ENCODE measurements around the gene PEPD. TPM values are rescaled to one million over a fixed set of nuclear protein-coding genes. Genes with fewer than 3 reads are reported as not detected.

Gene PEPD
- total RNA-seq, 2 donors from 2014 or later = 74.0 to 89.9 TPM

DNA sequence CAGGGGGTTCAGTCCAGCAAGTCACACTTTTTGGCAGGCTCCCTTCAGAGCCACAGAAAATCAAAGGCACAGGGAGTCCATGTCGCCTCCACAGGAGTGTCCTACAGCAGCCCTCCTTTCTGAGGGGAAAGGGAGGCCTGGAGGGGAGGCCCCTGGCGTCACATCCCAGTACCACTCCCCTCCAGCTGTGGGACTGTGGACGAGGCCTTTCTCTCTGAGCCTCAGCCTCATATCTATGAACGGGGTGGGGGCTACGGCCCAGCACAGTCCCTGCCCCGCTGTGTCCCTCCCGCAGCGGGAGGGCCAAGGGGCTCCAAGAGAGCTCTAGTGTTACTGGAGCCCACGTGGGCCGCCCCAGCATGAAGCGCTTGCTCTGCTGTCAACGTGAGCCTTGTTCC is 23.8 kb downstream of the PEPD start:
- Histone ChIP-seq H3K4me3 (no peak overlapping the region), H3K4me1 (replicated peaks) (no peaks in the 10 kb centered on the region), H3K36me3 (peaks cover 0 to 5% of the 10 kb centered on the region in 2 donors), H3K27ac (no peak overlapping the region), H3K9me3 (no peaks in the 10 kb centered on the region), H3K27me3 (replicated peaks; ENCODE audit: insufficient read depth) (no peaks in the 10 kb centered on the region)
- no peak for DNase-seq (ENCODE audit: low spot score)
- TF ChIP-seq, protein P1, sequence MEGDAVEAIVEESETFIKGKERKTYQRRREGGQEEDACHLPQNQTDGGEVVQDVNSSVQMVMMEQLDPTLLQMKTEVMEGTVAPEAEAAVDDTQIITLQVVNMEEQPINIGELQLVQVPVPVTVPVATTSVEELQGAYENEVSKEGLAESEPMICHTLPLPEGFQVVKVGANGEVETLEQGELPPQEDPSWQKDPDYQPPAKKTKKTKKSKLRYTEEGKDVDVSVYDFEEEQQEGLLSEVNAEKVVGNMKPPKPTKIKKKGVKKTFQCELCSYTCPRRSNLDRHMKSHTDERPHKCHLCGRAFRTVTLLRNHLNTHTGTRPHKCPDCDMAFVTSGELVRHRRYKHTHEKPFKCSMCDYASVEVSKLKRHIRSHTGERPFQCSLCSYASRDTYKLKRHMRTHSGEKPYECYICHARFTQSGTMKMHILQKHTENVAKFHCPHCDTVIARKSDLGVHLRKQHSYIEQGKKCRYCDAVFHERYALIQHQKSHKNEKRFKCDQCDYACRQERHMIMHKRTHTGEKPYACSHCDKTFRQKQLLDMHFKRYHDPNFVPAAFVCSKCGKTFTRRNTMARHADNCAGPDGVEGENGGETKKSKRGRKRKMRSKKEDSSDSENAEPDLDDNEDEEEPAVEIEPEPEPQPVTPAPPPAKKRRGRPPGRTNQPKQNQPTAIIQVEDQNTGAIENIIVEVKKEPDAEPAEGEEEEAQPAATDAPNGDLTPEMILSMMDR (IDR thresholded peaks at IDR 0.05) = no peak
- TF ChIP-seq POLR2A (IDR thresholded peaks at IDR 0.05) = no peak
- TF ChIP-seq POLR2AphosphoS5 (IDR thresholded peaks at IDR 0.05) = no peak
- WGBS = 94% methylated on average over 12 of the region's 12 CpGs
- intact Hi-C loops (cut with DNase I) = no loop called here

DNA sequence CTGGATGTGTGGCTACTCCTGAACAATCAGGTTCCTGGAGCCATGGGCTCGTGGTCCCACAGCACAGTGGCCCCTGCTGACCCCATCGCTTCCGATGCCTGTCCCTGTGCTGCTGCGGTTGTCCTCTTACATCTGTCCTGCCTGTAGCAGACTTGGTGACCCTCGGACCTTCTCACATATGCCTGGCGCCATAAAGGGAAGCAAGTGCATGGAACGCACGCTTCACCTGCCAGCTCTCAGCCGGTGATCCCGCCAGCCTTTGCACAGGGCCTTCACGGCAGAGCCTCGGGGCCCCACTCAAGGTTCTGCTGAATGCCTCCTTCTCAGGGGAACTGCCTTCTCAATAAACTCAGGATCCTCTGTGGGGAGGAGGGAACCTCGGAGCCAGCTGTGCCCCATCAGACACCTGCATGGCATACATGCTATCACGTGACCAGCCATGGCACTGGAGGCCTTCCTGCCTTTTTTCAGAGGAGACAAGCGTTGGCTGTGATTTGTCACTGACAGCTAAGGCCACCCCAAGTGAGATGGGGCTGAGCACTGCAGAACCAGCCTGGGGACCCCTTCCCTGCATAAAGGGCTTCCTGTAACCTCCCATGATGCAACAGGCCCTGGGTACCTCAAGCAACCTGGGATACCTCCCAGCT is 24.3 kb downstream of the PEPD start:
- Histone ChIP-seq H3K9me3 (no peaks in the 10 kb centered on the region), H3K27ac (no peak overlapping the region), H3K27me3 (replicated peaks; ENCODE audit: insufficient read depth) (no peaks in the 10 kb centered on the region), H3K4me3 (no peak overlapping the region), H3K36me3 (peaks cover 0 to 5% of the 10 kb centered on the region in 2 donors), H3K4me1 (replicated peaks) (no peaks in the 10 kb centered on the region)
- no peak for TF ChIP-seq POLR2AphosphoS5 (IDR thresholded peaks at IDR 0.05)
- TF ChIP-seq, protein P1 (IDR thresholded peaks at IDR 0.05) = no peak
- TF ChIP-seq POLR2A (IDR thresholded peaks at IDR 0.05) = no peak
- 80% methylated on average over 15 of the region's 15 CpGs for WGBS
- no peak for DNase-seq (ENCODE audit: low spot score)
- intact Hi-C loops (cut with DNase I) = no loop called here

DNA sequence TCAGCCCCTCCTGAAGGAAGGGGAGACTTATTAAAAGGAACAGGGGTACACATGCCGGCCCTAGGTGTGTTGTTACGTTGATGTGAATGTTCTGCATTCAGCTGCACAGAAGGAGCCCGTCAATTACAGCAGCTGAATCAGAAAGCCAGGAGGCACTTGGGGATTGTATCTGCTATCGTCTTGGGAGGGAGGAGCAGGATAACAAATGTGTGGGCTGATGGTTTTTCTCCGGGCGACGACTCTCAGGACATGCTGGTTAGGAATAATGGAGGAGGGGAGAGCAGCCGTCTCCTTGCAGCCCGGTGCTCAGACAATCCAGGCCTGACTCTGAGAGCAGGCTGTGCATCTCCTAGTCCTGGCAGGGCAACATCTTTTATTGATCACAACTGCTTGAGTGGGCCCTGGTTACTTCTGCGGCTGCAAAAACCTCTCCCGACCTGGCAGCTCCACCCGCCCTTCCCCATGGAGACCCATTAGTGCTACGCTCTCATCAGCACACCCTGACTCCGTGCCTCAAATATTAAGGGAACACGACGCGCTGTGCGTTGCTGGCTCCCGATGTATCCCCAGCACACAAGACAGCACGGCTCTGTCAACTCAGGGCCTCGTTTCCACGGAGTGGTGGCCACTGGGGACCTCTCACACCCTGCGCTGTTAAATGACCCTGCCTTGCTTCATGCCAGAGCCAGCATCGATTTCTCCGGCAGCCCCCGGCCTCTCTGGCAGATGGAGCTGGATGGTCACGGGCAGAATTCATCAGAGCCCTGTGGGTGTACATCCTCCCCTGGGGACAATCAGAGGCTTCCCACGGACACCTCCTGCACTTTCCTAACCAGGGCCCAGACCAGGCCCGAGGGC is 25.3 kb downstream of the PEPD start:
- Histone ChIP-seq H3K36me3 (peaks cover 0 to 5% of the 10 kb centered on the region in 2 donors), H3K27me3 (replicated peaks; ENCODE audit: insufficient read depth) (no peaks in the 10 kb centered on the region), H3K9me3 (no peaks in the 10 kb centered on the region), H3K27ac (no peak overlapping the region), H3K4me1 (replicated peaks) (no peaks in the 10 kb centered on the region), H3K4me3 (no peak overlapping the region)
- WGBS = 89% methylated on average over 29 of the region's 29 CpGs
- TF ChIP-seq POLR2AphosphoS5 (IDR thresholded peaks at IDR 0.05) (no peak), POLR2A (IDR thresholded peaks at IDR 0.05) (no peak)
- TF ChIP-seq, protein P1 (IDR thresholded peaks at IDR 0.05) = no peak
- DNase-seq (ENCODE audit: low spot score) = no peak
- intact Hi-C loops (cut with DNase I) = no loop called here

DNA sequence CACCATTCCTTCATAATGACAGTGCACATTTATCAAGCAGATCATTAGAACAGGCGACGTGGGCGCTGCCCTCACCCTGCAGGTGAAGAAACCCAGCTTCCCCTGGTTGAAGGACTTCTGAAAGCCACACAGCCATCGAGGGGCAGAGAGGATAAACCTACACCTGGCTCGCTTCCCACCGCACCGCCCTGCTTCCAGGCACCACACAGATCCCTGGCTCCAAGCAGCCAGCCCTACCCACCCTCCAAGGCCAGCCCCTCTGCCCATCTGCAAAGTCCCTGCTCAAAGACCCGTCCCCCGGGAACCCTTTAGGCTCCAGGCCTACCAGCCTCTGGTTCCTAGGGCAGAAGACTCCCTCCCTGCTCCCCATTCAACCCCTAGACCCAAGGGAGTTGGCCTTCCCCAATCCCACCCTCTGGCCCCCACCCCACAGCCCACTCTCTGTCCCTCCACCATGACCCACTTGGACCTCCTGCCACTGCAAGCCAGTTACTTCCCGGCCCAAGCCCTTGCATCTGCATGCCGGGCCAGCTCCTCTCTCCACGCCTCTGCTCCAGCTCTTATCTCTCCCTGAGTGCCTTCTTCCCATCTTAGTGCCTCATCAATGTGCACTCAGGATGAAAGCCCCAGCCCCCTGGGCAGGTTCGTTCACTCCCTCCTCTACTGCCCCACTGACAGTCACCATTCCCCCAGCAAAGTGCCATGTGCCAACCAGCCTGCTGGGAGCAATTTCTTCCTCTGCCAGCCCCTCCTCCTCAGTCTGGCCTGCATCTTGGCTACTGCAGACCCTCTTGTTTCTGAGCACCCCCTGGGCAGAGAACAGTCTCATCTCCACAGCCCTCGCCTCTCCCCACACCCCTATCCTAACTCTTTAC is 28.0 kb downstream of the PEPD start:
- H3K9me3 ChIP-seq = no peaks in the 10 kb centered on the region
- no peaks in the 10 kb centered on the region for H3K27me3 ChIP-seq (replicated peaks; ENCODE audit: insufficient read depth)
- H3K36me3 ChIP-seq = no peaks in the 10 kb centered on the region
- no peak for TF ChIP-seq POLR2A (IDR thresholded peaks at IDR 0.05)
- TF ChIP-seq, protein P1 (IDR thresholded peaks at IDR 0.05) = no peak
- TF ChIP-seq POLR2AphosphoS5 (IDR thresholded peaks at IDR 0.05) = no peak
- no peak overlapping the region for H3K4me3 ChIP-seq
- no peak overlapping the region for H3K27ac ChIP-seq
- no peaks in the 10 kb centered on the region for H3K4me1 ChIP-seq (replicated peaks)
- 94% methylated on average over 14 of the region's 14 CpGs for WGBS
- no peak for DNase-seq (ENCODE audit: low spot score)
- intact Hi-C loops (cut with DNase I) = no loop called here
